Kidney epithelial cell (primary cell): ENCODE measurements around the gene DYRK1A. TPM values are rescaled to one million over a fixed set of nuclear protein-coding genes. Genes with fewer than 3 reads are reported as not detected.

Experiments used
- DNase-seq: peaks from one replicate; pipeline ENCODE4 v3.0.0-alpha.2; 2010; ENCODE audit warnings: low read depth
- H3K27me3 ChIP-seq: 2 replicates; pipeline ENCODE4 v1.6.0; 2011; ENCODE audit warnings: low read length; ENCODE audit not compliant: control insufficient read depth, insufficient read depth
- H3K36me3 ChIP-seq: 2 replicates; pipeline ENCODE4 v1.5.1; 2011; ENCODE audit warnings: low read length; ENCODE audit not compliant: control insufficient read depth, insufficient read depth
- H3K4me3 ChIP-seq: 2 replicates; pipeline ENCODE4 v1.5.1; 2011; ENCODE audit warnings: low read depth, mild to moderate bottlenecking, control low read depth, low read length
- CTCF ChIP-seq: IDR thresholded peaks from 2 replicates; pipeline ENCODE4 v1.5.1; 2011; ENCODE audit warnings: mild to moderate bottlenecking, moderate library complexity, low read length, control low read depth, inconsistent platforms; ENCODE audit not compliant: insufficient read depth, poor library complexity, severe bottlenecking
- total RNA-seq: library from RNA; depleted of rRNA; stranded (reverse); fragments of >200 nt; gene quantifications from 2 replicates; pipeline ENCODE4 v1.2.3, GENCODE V29; 2015

The DYRK1A gene
- total RNA-seq, 1 donor from 2014 or later = 53.1 TPM

DNA sequence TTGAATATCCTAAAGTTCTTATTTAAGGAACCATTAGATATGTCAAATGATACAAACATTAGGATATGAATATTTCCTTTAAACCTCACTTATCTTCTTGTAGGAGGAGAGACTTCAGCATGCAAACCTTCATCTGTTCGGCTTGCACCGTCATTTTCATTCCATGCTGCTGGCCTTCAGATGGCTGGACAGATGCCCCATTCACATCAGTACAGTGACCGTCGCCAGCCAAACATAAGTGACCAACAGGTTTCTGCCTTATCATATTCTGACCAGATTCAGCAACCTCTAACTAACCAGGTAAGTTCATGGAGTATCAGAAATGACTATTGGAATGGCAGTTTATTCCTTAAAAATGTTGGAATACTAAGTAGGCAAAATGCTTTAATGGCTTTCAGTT is 106.0 kb downstream of the DYRK1A start:
- Histone ChIP-seq H3K27me3 (no peaks in the 10 kb centered on the region), H3K4me3 (no peak overlapping the region), H3K36me3 (no peaks in the 10 kb centered on the region)
- DNase-seq = no peak
- no peak for TF ChIP-seq CTCF

DNA sequence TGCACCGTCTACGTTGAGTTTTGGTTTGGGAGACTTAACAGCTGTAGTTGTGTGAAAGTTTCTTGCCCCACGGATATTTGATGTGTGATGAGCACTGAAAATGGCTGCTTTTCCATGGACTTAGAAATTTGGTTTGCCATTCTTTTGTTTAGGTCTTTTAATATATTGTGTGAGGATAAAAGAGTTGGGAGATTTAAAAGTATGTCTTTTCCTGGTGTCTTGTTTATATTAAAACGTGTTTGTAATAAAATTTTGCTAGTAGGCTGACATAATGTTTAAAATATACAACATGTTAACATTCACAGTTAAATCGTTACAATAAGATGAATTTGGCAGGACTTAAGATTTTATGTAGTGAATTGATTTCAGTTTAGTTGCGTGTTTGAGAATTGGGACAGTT is 106.9 kb downstream of the DYRK1A start:
- Histone ChIP-seq H3K4me3 (no peak overlapping the region), H3K36me3 (no peaks in the 10 kb centered on the region), H3K27me3 (no peaks in the 10 kb centered on the region)
- TF ChIP-seq CTCF = no peak
- DNase-seq = no peak

GRCh38 chr21:37474342-37474741 is 107.8 kb downstream of the DYRK1A start:
- Histone ChIP-seq H3K4me3 (no peak overlapping the region), H3K27me3 (no peaks in the 10 kb centered on the region), H3K36me3 (no peaks in the 10 kb centered on the region)
- TF ChIP-seq CTCF = no peak
- no peak for DNase-seq

DNA sequence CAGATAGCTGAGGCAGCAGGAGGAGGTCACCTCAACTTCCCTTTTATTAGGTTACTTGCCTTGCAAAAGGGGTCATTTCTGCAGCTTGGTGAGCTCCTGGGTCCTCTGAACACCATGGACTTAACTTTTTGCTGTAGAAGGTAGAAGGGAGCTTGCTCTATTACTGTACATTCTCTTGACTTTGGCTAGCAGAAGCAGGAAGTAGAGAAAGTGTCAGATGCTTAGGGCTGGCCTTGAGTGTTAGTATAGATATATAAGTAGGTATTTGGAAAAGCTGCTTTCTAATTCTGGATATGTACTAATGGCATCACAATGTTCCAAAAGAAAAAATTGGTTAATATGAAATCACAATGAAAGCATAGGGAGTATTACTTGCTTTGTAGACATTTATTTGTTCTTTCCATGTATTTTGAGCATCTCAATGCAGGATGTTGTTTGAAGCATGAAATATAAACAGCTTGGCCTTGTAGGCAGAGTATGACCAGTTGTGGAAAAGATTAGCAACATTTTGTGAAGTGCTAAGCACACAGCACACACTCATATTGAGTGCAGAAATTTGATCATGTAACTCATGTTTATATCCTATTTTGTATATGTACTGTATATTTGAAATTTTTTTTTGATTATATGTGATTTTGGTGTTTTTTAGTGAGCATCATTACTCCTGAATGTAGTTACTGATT is 108.8 kb downstream of the DYRK1A start:
- Histone ChIP-seq H3K4me3 (no peak overlapping the region), H3K27me3 (no peaks in the 10 kb centered on the region), H3K36me3 (no peaks in the 10 kb centered on the region)
- no peak for TF ChIP-seq CTCF
- DNase-seq = no peak

DNA sequence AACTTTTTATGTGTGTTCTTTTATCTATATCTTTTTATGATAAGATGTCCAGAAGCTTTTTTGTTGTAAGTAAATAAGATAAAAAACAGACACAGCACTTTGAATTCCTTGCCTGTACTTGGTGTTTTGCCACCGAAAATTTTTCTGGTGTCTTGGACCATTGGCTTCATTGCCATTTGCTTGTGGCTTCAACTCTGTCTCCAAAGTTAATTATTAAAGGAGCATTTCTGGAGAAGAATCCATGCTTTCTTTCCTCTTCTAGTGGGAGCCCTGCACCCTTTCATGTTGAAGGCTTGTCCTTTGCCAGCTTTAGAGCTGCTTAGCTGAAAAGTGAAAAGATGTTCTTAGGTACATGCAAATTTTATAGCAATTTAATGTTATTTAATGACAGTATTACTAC is 112.2 kb downstream of the DYRK1A start:
- Histone ChIP-seq H3K27me3 (no peaks in the 10 kb centered on the region), H3K36me3 (peaks cover 2% of the 10 kb centered on the region), H3K4me3 (no peak overlapping the region)
- TF ChIP-seq CTCF = no peak
- DNase-seq = peak; percentile 41

- H3K27me3 ChIP-seq = no peaks in the 10 kb centered on the region
- H3K36me3 ChIP-seq = peaks cover 2% of the 10 kb centered on the region
- no peak overlapping the region for H3K4me3 ChIP-seq
- no peak for DNase-seq
- no peak for TF ChIP-seq CTCF
These were observed 117.2 kb downstream of the DYRK1A start for GRCh38 chr21:37483776-37484175.
